Jurkat, Clone E6-1 (cell line): ENCODE data around the gene LIAS. TPM values are rescaled to one million over a fixed set of nuclear protein-coding genes. Genes with fewer than 3 reads are reported as not detected.
"Not testable (repeated sequence)": the region's sequence is repeated elsewhere in the genome, so short reads cannot be mapped to it uniquely, and the experiment has no call there.

Experiments
- DNase-seq: peaks from one replicate; pipeline ENCODE4 v3.0.0-alpha.2; 2011; ENCODE audit warnings: low read depth, low spot score
- H3K4me3 ChIP-seq: 2 replicates; pipeline ENCODE4 v1.5.1; 2011; ENCODE audit warnings: mild to moderate bottlenecking, low read length, control low read depth, moderate library complexity
- polyA plus RNA-seq: library from polyadenylated mRNA; unstranded; fragments of >200 nt; gene quantifications from one replicate; pipeline ENCODE4 v1.2.1, GENCODE V29; 2012; ENCODE audit warnings: missing spikeins; ENCODE audit not compliant: insufficient read length, insufficient read depth

Gene LIAS
- 18.0 TPM for polyA plus RNA-seq

DNA sequence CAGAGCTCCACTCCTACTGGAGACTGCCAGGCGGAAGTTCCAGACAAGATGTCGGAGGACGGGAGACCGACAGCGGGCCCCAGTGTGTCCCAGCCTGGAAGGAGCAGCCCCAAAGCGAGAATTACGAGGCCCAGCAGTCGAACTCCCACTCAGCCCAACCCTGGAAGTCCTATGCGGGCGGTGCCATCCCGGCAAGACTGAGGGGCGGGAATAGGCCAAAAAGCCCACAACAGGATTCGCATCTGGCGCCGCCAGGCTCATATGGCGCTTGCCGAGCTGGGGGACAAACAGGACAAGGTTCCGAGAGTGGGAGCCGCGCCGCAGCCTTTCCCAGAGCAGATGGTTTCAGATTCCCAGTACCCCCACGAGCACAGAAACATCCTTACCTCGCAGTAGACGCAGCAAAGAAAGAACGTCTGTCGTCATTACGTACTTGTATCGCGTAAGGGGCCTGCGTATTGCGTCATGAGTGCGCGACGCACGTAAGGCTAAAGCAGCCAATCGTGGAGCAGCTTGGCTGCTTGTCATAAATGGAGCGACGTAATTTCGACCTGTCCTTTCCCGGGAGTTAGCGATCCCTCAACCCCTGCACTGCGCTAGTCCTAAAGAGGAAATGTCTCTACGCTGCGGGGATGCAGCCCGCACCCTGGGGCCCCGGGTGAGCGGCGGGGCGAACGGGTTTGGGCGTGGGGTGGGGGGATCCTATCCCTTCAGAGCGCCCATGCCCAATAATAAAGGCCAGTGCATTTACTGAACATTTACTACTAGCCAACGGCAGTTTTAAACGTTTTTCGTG is at the start of gene LIAS, which contains the start of gene RPL9:
Gene LIAS, plus strand, starts transcription at position 552 of the 796 bp plus-strand sequence. Its CDS starts 62 bp downstream, at position 614.
Gene RPL9, minus strand, starts transcription at position 418 of the 796 bp plus-strand sequence. CDS start 483 bp downstream, outside the sequence.
- peak; percentile 100 for DNase-seq

GRCh38 chr4:39410415-39410814 is 48.4 kb upstream of the LIAS start:
- no peak for DNase-seq
- no peak overlapping the region for H3K4me3 ChIP-seq

More for the DNA sequence above, at the start of gene LIAS, which contains the start of gene RPL9:
- peak within 1 kb of the TSS; percentile 69 for H3K4me3 ChIP-seq

GRCh38 chr4:39411561-39411960 is 47.3 kb upstream of the LIAS start:
- DNase-seq, H3K4me3 ChIP-seq: not testable (repeated sequence)

DNA sequence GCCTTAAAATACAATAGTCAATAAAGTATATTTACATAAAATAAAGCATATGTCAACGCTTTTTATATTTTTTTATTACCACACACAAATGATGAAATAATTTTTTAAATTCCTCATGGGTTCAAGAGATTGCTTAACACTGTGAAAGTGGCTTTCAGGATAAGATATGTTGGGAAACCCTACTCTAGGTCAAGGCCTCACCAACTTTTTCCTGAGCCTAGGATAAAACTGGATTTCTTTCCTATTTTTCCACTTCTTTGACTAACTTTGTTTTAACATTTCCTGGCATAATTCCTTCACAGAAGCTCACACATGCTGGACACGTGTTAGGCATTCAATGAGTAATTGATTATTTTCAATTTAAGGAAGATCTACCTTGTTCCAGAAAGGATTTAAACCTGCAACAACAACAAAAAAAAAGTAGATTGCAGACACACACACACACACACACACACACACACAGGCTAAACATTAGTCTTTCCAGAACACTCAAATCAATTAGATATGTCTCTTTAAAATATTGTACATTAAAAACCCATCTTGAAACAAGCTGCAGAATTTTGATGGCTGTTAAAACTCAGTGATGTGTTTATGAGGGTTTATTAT is 43.1 kb upstream of the LIAS start:
- no peak overlapping the region for H3K4me3 ChIP-seq
- DNase-seq, result no peak

DNA sequence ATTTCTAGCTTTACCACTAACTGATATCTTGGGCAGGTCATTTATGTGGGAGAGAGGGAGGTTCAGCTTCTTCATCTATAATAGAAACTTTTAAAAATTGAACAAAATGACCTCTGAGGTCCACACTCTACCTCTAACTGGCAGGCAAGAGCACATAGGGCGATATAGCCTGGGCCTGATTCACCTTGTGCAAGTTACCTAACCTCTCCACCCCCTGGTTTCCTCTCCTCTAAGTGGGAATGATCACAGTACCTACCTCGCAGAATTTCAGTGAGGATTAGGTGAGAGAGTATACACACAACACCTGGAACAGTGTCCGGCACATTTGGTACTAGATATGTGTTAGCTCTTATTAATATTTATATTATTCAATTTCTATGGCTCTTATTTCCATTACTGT is 36.6 kb upstream of the LIAS start:
- no peak overlapping the region for H3K4me3 ChIP-seq
- DNase-seq, result no peak

DNA sequence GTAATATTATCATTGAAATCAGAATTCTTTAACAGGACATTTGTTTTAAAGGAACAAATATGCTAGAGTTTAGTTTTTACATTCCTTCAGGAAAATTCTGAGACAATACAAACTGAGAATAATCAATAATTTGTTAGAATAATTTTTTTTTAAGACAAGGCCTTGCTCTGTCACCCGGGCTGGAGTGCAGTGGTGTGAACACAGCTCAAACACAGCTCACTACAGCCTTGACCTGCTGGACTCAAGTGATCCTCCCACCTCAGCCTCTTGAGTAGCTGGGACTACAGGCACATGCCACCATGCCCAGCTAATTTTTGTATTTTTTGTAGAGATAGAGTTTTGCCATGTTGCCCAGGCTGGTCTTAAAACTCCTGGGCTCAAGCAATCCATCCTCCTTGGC is 33.6 kb upstream of the LIAS start:
- not testable (repeated sequence) for H3K4me3 ChIP-seq, DNase-seq

- no peak for DNase-seq
- H3K4me3 ChIP-seq, result no peak overlapping the region
These were observed 32.1 kb upstream of the LIAS start for GRCh38 chr4:39426728-39427127.

GRCh38 chr4:39427520-39428114 is 31.2 kb upstream of the LIAS start:
- DNase-seq, result no peak
- H3K4me3 ChIP-seq, result no peak overlapping the region

DNA sequence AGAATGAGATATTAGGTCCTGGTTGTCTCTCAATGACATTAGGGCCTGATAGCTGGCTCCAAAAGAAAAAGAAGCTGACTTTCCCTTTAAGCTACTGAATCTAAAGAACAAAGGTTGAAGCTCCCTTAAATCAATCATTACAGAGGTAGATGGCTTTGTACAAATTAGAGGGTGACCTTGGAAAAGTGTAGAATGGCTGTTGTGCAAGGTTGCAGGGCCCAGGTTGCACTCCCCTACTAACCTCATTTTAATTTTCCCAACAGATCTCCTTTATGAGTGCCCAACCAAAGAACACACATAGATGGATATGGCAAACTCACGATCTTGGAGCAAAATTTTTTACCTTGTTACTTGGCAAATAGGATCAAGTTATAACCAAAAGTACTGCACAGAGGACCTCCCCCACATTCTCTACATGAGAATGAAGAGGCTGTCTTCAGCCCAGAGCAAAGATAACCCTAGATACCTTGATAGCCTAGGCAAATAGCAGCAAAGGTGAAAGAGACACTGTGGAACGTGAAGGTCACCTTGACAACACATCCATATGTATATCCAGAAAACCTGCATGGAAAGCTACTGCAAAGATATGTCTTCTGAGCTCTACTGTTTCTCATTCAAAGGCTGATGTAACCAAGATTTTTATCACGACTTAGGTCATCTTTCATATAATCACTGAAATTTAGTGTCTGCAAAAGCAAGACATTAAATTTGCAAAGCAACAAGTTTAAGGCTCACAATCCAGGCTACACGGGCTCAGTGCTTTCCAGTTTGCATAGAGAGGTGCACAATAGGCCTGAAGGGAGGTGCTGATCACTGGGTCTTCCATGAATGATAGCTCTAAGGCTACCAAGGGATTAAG is 29.2 kb upstream of the LIAS start:
- DNase-seq, result no peak
- no peak overlapping the region for H3K4me3 ChIP-seq

GRCh38 chr4:39433878-39434492 is 24.9 kb upstream of the LIAS start:
- DNase-seq, result no peak
- H3K4me3 ChIP-seq, result no peak overlapping the region

DNA sequence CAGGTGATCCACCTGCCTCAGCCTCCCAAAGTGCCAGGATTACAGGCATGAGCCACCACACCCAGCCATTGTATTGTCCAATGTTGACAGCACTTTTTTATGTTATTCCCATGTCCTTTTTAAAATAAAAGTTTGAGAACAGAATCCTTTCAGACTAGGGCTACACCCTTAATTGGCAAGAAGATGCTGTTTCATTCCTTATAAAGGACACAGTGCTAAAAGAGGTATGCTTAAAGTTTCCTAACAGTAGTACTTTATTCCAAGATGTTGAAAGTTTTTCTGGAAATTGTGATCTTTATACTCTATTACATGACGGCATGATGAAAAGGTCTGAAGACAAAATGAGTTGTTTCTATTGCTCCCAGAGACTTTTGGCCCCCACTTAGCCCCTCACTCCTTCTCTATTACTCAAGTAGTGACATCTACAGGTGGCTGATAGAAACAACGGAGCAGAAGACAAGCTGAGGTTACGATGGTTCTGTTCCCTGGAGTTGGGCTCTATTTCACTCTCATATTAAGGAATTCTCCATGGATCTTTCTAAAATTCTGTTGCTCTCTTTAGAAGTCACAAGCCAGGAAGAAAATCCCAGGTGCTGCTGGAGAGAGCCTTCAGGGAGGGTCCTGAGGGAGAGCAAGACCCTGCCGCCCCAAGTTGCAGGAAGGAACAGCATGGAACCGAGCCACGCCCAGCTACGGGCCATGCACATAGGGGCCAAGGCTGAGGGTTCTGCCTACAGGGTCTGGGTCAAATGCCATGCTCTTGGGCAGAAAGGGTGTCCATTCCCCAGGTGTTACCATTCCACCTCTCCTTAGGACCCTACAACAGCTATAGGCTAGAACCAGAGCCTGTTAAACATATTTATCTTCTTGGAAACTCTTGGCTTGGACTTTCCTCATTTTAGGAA is 22.9 kb upstream of the LIAS start:
- DNase-seq, result no peak
- no peak overlapping the region for H3K4me3 ChIP-seq

DNA sequence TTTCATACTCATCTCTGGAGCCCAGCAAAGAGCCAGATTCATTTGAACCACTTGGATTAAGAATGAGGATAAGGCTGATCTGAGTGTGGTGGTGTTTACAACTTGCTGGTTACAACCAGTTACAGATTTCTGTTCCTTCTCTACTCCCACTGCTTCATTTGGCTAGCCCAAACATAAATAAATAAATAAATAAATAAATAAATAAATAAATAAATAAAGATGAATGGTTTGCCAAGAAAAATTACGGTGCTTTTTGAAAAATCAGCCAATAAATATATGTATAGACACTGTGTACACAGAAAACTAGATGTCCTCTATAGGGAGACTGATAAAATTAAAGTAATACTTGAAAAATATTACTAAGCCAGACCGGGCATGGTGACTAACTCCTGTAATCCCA is 17.3 kb upstream of the LIAS start:
- no peak overlapping the region for H3K4me3 ChIP-seq
- no peak for DNase-seq

DNA sequence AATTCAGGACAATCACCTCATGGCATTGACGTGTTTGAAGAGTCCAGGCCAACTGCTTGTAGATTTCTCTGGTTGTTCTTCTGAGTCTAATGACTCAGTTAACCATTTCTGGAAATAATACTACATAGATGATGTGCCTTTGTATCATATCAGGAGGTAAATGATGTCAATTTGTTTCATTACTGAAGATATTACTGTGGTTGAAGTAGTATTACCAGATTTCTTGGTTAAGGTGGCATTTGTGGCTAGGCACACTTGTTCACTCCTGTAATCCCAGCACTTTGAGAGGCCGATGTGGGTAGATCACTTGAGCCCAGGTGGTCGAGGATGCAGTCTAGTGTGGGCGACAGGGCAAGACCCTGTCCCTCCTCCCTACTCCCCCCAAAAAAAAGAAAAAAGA is 15.9 kb upstream of the LIAS start:
- DNase-seq, result no peak
- H3K4me3 ChIP-seq, result no peak overlapping the region

DNA sequence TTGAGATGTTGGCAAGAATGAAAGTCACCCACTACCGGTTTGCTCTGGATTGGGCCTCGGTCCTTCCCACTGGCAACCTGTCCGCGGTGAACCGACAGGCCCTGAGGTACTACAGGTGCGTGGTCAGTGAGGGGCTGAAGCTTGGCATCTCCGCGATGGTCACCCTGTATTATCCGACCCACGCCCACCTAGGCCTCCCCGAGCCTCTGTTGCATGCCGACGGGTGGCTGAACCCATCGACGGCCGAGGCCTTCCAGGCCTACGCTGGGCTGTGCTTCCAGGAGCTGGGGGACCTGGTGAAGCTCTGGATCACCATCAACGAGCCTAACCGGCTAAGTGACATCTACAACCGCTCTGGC is 12.4 kb upstream of the LIAS start:
- DNase-seq, result no peak
- H3K4me3 ChIP-seq, result no peak overlapping the region

- DNase-seq, result no peak
- H3K4me3 ChIP-seq, result no peak overlapping the region
These were observed 11.8 kb upstream of the LIAS start for GRCh38 chr4:39446842-39447573.

- no peak overlapping the region for H3K4me3 ChIP-seq
- no peak for DNase-seq
These were observed 8.2 kb upstream of the LIAS start for GRCh38 chr4:39450618-39451017.

DNA sequence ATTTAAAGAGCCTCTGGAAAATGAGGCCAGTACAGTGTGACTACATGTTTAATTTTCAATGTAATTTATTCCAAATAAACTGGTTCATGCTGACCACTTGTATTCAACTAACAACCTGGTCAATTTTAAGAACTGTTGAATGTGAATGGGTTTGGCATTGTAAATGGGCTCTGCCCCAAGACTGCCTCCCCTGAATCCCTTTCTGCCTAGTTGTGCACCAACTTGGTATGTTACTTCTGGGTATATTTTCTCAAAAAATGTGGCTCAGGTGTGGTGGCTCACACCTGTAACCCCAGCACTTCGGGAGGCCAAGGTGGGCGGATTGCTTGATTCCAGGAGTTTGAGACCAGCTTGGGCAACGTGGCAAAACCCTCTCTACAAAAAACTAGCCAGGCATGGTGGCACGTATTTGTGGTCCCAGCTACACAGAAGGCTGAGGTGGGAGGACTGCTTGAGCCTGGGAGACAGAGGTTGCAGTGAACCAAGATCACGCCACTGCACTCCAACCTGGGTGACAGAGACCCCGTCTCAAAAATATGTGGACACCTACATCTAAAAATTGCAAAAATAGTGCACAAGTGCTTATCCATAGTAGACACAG is 7.3 kb upstream of the LIAS start:
- H3K4me3 ChIP-seq, result no peak overlapping the region
- no peak for DNase-seq
